K562 treated with DMSO at 1 percent for 4 hours (cell line): Measurements from ENCODE around the gene CCNQ. TPM values are rescaled to one million over a fixed set of nuclear protein-coding genes. Genes with fewer than 3 reads are reported as not detected.

Experiments used
- total RNA-seq: library from RNA; unstranded; fragments of 300-600 nt; gene quantifications from 2 replicates; pipeline ENCODE4 v1.2.3, GENCODE V29; 2022; ENCODE audit not compliant: insufficient read depth

CCNQ gene
- total RNA-seq: 38.9 and 42.8 TPM in 2 replicates

DNA sequence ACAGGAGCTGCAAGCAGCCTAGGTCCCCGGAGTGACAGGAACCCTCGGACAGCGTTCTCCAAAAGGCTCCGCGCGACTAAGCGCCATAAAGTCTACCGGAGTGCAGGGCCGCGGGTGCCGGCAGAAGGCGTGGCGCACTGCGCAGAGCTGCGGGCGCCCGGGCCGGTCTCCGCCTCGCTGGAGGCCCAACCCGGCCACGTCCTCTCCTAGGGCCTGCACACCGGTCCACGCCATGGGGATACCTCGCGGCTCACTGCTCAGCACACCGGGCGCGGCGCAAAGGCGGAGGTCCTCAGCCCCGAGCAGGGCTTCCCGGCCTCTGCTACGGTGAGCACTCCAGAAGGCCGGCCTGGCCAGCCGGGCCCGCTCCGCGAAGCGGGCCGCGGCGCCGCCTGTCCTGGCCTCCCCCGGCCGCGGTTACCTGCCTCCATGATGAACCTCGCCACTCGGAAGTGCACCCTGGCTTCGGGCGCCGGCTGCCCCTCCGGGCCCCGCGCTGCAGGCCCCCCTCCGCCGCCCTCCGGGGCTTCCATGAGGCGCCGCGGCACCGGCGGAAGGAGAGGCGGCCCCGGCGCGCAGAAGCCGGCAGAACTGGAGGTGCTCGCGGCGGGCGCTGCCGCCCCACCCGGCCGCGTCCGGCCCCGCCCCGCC is at the start of gene CCNQ:
Gene CCNQ, minus strand, starts transcription at position 599 of the 651 bp plus-strand sequence. Its CDS starts 66 bp downstream, at position 533.

GRCh38 chrX:153646620-153647373 is 47.9 kb upstream of the CCNQ start, which contains the start of gene DUSP9:
Gene DUSP9, plus strand, starts transcription at chrX:153647203. Its CDS starts 751 bp downstream, at chrX:153647954.

Other genes with a start within 250 kb of the CCNQ start
- not detected in 2 replicates for gene PNMA6E, start 197.8 kb downstream of the CCNQ start, total RNA-seq
- 2.2 and 3.5 TPM in 2 replicates for gene ZFP92, start 187.7 kb downstream of the CCNQ start, total RNA-seq
- gene TREX2, start 153.1 kb downstream of the CCNQ start, total RNA-seq: 2.1 and 3.2 TPM in 2 replicates
- gene HAUS7, start 128.6 kb downstream of the CCNQ start, total RNA-seq: 33.3 and 52.1 TPM in 2 replicates
- not detected in 2 replicates for gene BGN, start 104.2 kb downstream of the CCNQ start, total RNA-seq
- not detected in 2 replicates for gene ATP2B3, start 81.5 kb downstream of the CCNQ start, total RNA-seq
- 2.4 and 4.0 TPM in 2 replicates for gene DUSP9, start 48.1 kb upstream of the CCNQ start, total RNA-seq
- 1.6 and 2.5 TPM in 2 replicates for gene PNCK, start 74.7 kb upstream of the CCNQ start, total RNA-seq
- 27.8 and 36.7 TPM in 2 replicates for gene SLC6A8, start 88.8 kb upstream of the CCNQ start, total RNA-seq
- 199 and 219 TPM in 2 replicates for gene BCAP31, start 125.2 kb upstream of the CCNQ start, total RNA-seq
- 21.7 and 26.7 TPM in 2 replicates for gene ABCD1, start 125.7 kb upstream of the CCNQ start, total RNA-seq
- 0.46 and 1.1 TPM in 2 replicates for gene PLXNB3, start 165.1 kb upstream of the CCNQ start, total RNA-seq
- not detected in 2 replicates for gene SRPK3, start 181.9 kb upstream of the CCNQ start, total RNA-seq
- 78.4 and 81.7 TPM in 2 replicates for gene IDH3G, start 195.2 kb upstream of the CCNQ start, total RNA-seq
- gene SSR4, start 195.5 kb upstream of the CCNQ start, total RNA-seq: 768 and 792 TPM in 2 replicates
- not detected in 2 replicates for gene PDZD4, start 231.4 kb upstream of the CCNQ start, total RNA-seq